ENCODE data around the gene BUD23. TPM values are rescaled to one million over a fixed set of nuclear protein-coding genes. Genes with fewer than 3 reads are reported as not detected.
A peak's percentile ranks its signal among the peaks of the same experiment; 100 is the strongest.

BUD23 gene
- total and polyA plus RNA-seq, 9 of the 15 experiments (the other 6 are each of a cell fraction or from before 2014, with no cell fraction given), result 79.5 to 270 (median 150) TPM

DNA sequence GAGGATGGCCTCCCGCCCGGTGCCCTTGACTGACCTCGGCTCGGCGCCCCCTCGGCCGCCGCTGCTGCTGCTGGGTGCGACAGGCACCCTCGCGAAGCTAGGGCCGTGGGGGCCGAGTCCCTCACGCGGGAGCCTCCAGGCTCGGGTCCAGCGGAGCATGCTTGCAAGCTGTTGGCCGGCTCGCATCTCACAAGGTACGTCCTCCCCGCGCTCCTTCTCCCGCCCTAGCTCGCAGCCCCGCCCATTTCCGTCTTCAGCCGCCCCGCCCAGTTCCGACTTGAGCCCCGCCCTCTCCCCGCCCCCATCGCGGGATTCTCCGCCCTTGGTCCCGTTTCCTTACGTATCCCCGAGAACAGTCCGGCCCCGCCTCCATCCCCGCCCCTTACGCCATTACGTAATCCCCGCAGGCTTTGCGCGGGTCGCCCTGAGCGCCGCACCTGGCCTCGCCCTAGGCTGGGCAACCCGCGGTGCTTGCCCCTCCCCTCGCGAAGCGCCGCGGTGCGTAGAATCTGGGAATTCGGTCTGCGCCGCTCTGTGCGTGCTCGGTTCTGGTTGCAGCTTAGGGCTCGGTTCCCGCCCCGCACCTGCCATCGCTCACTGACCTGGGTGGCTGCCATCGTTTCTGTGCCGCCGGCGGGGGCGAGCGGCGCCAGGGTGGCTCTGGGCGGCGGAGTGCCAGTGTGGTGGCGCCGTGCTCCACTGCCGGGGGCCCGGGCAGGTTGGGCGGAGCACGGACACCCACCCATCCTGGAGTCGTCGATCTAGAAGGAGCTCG, 55.4 kb downstream of the BUD23 start, which contains the start of gene ABHD11 (continued):
- TF ChIP-seq, protein P1, sequence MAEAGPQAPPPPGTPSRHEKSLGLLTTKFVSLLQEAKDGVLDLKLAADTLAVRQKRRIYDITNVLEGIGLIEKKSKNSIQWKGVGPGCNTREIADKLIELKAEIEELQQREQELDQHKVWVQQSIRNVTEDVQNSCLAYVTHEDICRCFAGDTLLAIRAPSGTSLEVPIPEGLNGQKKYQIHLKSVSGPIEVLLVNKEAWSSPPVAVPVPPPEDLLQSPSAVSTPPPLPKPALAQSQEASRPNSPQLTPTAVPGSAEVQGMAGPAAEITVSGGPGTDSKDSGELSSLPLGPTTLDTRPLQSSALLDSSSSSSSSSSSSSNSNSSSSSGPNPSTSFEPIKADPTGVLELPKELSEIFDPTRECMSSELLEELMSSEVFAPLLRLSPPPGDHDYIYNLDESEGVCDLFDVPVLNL (CRISPR knock-in tag; IDR thresholded peaks at IDR 0.05; ENCODE audit: low read depth), result peak; percentile 74; the same call in 1 of the 2 replicates
- peak; percentile 81 for TF ChIP-seq ZNF589 (CRISPR knock-in tag; IDR thresholded peaks at IDR 0.05; ENCODE audit: low read depth)
- TF ChIP-seq KDM1A (IDR thresholded peaks at IDR 0.05), result no peak
- no peak for TF ChIP-seq FOXJ2 (tag; IDR thresholded peaks at IDR 0.05)
- no peak for TF ChIP-seq BRD9 (IDR thresholded peaks at IDR 0.05; ENCODE audit: low read depth, partially characterized antibody)
- TF ChIP-seq GTF2E2 (tag; IDR thresholded peaks at IDR 0.05), result no peak
- TF ChIP-seq, protein P2, sequence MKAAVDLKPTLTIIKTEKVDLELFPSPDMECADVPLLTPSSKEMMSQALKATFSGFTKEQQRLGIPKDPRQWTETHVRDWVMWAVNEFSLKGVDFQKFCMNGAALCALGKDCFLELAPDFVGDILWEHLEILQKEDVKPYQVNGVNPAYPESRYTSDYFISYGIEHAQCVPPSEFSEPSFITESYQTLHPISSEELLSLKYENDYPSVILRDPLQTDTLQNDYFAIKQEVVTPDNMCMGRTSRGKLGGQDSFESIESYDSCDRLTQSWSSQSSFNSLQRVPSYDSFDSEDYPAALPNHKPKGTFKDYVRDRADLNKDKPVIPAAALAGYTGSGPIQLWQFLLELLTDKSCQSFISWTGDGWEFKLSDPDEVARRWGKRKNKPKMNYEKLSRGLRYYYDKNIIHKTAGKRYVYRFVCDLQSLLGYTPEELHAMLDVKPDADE (conservative IDR thresholded peaks at IDR 0.05; ENCODE audit: control insufficient read depth, low read depth, low read length), result peak; percentile 76
- TF ChIP-seq, protein P3, sequence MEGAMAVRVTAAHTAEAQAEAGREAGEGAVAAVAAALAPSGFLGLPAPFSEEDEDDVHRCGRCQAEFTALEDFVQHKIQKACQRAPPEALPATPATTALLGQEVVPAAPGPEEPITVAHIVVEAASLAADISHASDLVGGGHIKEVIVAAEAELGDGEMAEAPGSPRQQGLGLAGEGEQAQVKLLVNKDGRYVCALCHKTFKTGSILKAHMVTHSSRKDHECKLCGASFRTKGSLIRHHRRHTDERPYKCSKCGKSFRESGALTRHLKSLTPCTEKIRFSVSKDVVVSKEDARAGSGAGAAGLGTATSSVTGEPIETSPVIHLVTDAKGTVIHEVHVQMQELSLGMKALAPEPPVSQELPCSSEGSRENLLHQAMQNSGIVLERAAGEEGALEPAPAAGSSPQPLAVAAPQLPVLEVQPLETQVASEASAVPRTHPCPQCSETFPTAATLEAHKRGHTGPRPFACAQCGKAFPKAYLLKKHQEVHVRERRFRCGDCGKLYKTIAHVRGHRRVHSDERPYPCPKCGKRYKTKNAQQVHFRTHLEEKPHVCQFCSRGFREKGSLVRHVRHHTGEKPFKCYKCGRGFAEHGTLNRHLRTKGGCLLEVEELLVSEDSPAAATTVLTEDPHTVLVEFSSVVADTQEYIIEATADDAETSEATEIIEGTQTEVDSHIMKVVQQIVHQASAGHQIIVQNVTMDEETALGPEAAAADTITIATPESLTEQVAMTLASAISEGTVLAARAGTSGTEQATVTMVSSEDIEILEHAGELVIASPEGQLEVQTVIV (CRISPR knock-in tag; IDR thresholded peaks at IDR 0.05; ENCODE audit: borderline replicate concordance), result no peak
- no peak for TF ChIP-seq HNRNPH1 (optimal IDR thresholded peaks at IDR 0.05; ENCODE audit: low read depth, low read length)
- TF ChIP-seq HDGF (IDR thresholded peaks at IDR 0.05), result no peak
- TF ChIP-seq, protein P4, sequence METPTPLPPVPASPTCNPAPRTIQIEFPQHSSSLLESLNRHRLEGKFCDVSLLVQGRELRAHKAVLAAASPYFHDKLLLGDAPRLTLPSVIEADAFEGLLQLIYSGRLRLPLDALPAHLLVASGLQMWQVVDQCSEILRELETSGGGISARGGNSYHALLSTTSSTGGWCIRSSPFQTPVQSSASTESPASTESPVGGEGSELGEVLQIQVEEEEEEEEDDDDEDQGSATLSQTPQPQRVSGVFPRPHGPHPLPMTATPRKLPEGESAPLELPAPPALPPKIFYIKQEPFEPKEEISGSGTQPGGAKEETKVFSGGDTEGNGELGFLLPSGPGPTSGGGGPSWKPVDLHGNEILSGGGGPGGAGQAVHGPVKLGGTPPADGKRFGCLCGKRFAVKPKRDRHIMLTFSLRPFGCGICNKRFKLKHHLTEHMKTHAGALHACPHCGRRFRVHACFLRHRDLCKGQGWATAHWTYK (CRISPR knock-in tag; IDR thresholded peaks at IDR 0.05), result peak; percentile 91
- TF ChIP-seq FOXP4 (CRISPR knock-in tag; IDR thresholded peaks at IDR 0.05; ENCODE audit: borderline replicate concordance), result 0 out of 2 replicates have a peak, but pooled peaks have one; percentile 26
- TF ChIP-seq CC2D1A (IDR thresholded peaks at IDR 0.05), result no peak
- TF ChIP-seq PREB (CRISPR knock-in tag; IDR thresholded peaks at IDR 0.05), result no peak
- no peak for TF ChIP-seq ARNT (IDR thresholded peaks at IDR 0.05)
- peak; percentile 60; the same call in 1 of the 2 replicates for TF ChIP-seq ZBTB7A (IDR thresholded peaks at IDR 0.05; ENCODE audit: borderline replicate concordance, control insufficient read depth, low read depth, low read length)
- peak in 1 of 2 experiments; percentile 92; a peak in 1 of 4 replicates for TF ChIP-seq SIN3A (IDR thresholded peaks at IDR 0.05; ENCODE audit: borderline replicate concordance in 2 of 2, control insufficient read depth in 1 of 2, low read depth in 2 of 2, low read length in 2 of 2)
